Right lobe of liver (tissue), 4 donors: Measurements from ENCODE around the gene DOP1A.
A peak's percentile ranks its signal among the peaks of the same experiment; 100 is the strongest.

ENCODE experiments used
- POLR2A ChIP-seq: fragments of 450-650 bp; IDR thresholded peaks from one replicate; pipeline ENCODE4 v1.6.1; 2017; ENCODE audit warnings: antibody characterized with exemption, mild to moderate bottlenecking
- TF ChIP-seq, protein P1 (sequence below), 4 donors: fragments of 200-600 bp in 3 of 4; fragments of 450-650 bp in 1 of 4; IDR thresholded peaks; one replicate each; pipeline versions ENCODE4 v1.5.1 to v1.8.0; 2016 to 2022; ENCODE audit warnings: antibody characterized with exemption in 4 of 4, mild to moderate bottlenecking in 2 of 4
- donor health status: DM: no; HTN: no; CAD: no.
- donor health status: DM: no; HTN: no; CAD: no.
- donor health status: DM: no; HTN: yes; CAD: no.

DNA sequence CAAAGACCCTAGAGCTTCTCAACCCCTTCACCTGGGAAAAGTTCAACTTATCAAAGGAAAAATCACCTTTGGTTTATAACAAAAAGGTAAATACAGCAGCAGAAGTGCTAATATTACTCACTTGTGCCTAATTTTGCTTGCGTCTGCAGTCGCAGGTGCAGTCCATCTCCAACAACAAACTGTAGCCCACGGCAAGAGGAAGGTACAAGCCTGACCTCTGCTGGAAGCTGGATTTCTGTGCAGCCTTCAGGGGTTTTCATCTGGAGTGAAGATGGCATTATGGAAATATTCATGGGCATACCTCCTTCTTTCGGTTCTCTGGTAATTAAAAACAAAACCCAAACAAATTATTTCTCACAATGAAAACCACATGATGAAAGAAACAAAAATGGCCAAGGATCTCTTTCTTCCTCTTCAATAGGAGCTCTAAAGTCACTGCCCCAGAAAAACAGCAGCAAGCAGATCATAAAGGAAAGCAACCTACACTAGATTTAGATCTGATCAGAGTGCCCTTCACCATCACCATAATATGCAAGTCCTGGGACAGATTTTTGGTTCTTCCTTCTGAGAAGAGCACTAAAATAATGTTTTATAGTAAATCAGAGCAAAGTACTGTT lies 9.7 kb upstream of the DOP1A start:
- TF ChIP-seq, protein P1, sequence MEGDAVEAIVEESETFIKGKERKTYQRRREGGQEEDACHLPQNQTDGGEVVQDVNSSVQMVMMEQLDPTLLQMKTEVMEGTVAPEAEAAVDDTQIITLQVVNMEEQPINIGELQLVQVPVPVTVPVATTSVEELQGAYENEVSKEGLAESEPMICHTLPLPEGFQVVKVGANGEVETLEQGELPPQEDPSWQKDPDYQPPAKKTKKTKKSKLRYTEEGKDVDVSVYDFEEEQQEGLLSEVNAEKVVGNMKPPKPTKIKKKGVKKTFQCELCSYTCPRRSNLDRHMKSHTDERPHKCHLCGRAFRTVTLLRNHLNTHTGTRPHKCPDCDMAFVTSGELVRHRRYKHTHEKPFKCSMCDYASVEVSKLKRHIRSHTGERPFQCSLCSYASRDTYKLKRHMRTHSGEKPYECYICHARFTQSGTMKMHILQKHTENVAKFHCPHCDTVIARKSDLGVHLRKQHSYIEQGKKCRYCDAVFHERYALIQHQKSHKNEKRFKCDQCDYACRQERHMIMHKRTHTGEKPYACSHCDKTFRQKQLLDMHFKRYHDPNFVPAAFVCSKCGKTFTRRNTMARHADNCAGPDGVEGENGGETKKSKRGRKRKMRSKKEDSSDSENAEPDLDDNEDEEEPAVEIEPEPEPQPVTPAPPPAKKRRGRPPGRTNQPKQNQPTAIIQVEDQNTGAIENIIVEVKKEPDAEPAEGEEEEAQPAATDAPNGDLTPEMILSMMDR (IDR thresholded peaks at IDR 0.05), result peak; percentile 55 to 76 (median 70)
- no peak for TF ChIP-seq POLR2A
